Measurements from ENCODE around the gene RTCB.

DNA sequence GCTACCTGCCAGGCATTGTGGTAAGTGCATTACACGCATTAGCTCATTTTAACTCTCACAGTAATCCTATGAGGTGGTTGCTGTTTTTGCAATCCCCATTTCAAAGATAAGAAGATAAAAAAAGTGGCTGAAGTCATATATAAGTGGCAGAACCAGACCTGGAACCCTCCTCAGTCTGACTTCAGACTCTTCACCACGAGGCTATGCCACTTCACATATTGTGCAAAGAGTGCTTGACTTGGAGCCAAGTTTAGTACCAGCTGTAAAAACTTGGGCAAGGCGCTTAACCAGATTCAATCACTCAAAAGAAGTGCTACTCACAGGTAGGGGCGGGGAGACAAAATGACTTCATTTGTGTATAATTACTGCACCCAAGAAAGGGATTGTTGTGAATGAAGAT is 36.9 kb upstream of the RTCB start:
- no peak for TF ChIP-seq CTCF (IDR thresholded peaks at IDR 0.05)
- no peak for TF ChIP-seq POLR2A (IDR thresholded peaks at IDR 0.05)

All from right lobe of liver (tissue), 4 donors.